PFSK-1 (cell line): ENCODE data around the gene GALNT9.

ENCODE experiments used
- FOXP2 ChIP-seq: optimal IDR thresholded peaks from 2 replicates; pipeline ENCODE3; 2011; ENCODE audit warnings: borderline replicate concordance, control low read depth, inconsistent platforms; ENCODE audit not compliant: insufficient read depth; ENCODE audit errors: extremely low read length, extremely low read depth
- POLR2AphosphoS5 ChIP-seq: IDR thresholded peaks from 2 replicates; pipeline ENCODE4 v1.6.1; 2012; ENCODE audit warnings: low read depth, mild to moderate bottlenecking, control low read depth, low read length, moderate library complexity
- REST ChIP-seq, 2 experiments: IDR thresholded peaks; 2 replicates each; pipeline versions ENCODE4 v1.6.1 to v1.8.0; 2011 to 2012; ENCODE audit warnings: low read depth in 2 of 2, low read length in 2 of 2, control low read depth in 1 of 2, inconsistent platforms in 1 of 2, mild to moderate bottlenecking in 1 of 2, moderate library complexity in 1 of 2; ENCODE audit not compliant: insufficient read depth in 1 of 2
- SIN3A ChIP-seq: IDR thresholded peaks from 2 replicates; pipeline ENCODE4 v1.6.1; 2012; ENCODE audit warnings: mild to moderate bottlenecking, low read length, moderate library complexity, borderline replicate concordance; ENCODE audit not compliant: insufficient read depth
- TAF1 ChIP-seq: IDR thresholded peaks from 2 replicates; pipeline ENCODE4 v1.6.1; 2012; ENCODE audit warnings: low read length, control low read depth, borderline replicate concordance; ENCODE audit not compliant: insufficient read depth

- TF ChIP-seq TAF1 (no peak), SIN3A (no peak), REST (IDR thresholded peaks at IDR 0.05; ENCODE audit: insufficient read depth in 1 of 2, low read depth in 2 of 2, low read length in 2 of 2) (no peak), POLR2AphosphoS5 (no peak), FOXP2 (no peak)
Measured at GRCh38 chr12:132266370-132266769, 63.0 kb downstream of the GALNT9 start.
